HG03135 (cell line): ENCODE results near the gene MYH16.
"Not testable (repeated sequence)": the region's sequence is repeated elsewhere in the genome, so short reads cannot be mapped to it uniquely, and the experiment has no call there.

Source experiments
- ATAC-seq: cut with Tn5 transposase; IDR thresholded peaks from one replicate; pipeline ENCODE4 v1.9.1; 2021; ENCODE audit warnings: mild to moderate bottlenecking, moderate library complexity; ENCODE audit not compliant: unreplicated experiment

MYH16 gene

DNA sequence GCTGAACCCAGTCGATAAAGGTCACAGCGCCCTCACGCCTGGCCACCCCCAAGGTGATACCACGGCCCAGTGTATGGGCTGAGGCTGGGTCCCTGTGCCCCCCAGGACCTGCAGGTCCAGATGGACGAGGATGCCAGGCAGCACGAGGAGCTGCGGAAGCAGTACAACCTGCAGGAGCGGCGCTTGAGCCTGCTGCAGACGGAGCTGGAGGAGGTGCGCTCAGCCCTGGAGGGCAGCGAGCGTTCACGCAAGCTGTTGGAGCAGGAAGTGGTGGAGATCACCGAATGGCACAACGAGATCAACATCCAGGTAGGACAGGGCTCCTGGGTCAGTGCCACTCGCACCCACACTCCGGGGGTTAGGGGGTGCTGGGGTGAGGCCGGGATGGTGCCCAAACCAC lies 28.9 kb downstream of the MYH16 start:
- ATAC-seq = no peak

DNA sequence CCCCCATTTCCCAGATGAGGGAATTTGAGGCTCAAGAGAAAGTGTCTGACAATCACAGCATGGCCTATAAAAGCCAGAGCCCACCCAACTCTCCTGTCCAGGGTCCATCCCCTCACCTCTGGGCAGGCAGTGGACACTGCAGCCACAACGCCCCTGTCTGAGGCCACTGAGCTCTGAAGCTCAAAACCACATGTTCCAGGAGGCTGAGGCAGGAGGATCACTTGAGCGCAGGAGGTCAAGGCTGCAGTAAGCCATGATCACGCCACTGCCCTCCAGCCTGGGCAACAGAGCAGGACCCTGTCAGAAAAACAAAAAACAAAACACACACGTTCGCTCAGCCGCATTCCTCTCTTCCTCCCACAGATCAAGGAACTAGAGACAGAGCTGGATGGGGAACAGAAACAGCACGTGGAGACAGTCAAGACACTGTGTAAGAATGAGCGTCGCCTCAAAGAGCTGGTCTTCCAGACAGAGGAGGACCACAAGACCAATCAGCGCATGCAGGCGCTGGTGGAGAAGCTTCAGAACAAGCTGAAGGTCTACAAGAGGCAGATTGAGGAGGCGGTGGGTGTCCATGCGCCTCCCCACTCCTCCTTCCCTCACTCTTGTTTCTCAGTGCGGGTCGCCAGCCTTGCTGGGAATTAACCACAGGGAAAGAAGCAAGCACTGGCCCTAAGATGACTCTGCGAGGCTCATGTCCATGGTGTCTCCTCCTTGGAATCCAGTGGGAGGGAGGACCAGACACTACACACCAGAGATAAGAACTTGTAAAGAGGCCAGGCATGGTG lies 33.0 kb downstream of the MYH16 start:
- no peak for ATAC-seq

DNA sequence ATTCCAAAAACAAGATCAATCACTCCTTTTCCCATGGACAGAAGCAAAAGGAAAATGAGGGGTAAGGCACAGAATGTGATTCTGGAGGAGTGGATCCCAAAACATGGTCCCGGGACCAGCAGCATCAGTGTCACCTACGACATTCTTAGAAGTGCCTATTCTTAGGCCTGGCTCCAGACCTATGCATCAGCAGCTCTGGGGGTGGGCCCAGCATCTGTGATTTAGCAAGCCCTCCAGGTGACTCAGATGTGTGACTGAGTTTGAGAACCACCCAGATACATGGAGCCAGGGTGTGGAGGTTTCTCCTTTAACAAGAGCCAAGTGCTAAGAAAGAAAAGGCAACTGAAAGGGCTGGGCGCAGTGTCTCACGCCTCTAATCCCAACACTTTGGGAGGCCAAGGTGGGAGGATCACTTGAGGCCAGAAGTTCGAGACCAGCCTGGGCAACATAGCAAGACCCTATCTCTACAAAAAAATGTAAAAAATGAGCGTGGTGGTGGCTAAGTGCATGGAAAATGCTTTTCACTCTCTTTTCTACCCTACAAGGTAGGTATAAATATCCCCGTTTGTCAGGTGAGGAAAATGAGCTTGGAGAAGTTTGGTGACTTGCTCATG lies 35.9 kb downstream of the MYH16 start:
- ATAC-seq = no peak

DNA sequence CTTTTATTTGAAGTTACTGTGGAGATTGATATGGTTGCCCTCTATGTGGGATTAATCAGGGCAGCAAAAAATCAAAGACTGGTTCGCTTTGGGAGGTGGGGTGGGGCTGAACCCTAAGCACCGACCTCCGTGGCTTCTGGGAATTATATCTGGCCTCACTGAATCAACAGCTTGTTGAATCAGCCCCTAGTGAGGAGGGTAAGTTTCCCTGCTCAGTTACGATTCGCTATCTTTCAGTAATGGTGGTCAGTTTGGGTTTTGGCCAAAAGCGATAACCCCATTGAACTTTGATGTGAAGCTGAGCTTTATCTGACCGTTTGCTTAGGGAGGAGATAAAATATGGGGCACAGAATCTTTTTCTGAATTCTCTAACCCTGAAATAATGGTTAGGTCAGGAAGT lies 36.5 kb downstream of the MYH16 start:
- ATAC-seq = no peak

DNA sequence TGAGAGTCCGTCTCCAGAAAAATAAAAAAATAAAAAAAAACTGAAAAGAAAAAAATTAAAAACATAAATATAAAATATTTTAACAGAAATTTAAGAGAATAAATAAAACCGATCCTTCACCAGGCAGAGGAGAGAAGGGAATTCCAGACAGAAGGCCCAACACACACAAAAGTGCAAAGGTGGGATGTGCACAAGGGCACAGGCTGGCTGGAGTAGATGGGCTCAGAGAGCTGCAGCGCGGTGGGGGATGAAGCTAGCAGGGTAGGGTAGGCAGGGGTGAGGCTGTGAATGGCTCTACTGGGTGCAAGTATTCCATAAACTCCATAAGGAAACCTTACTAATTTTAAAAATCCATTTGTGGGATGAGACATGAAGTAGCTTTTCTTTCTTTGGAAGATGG lies 37.4 kb downstream of the MYH16 start:
- ATAC-seq = no peak

DNA sequence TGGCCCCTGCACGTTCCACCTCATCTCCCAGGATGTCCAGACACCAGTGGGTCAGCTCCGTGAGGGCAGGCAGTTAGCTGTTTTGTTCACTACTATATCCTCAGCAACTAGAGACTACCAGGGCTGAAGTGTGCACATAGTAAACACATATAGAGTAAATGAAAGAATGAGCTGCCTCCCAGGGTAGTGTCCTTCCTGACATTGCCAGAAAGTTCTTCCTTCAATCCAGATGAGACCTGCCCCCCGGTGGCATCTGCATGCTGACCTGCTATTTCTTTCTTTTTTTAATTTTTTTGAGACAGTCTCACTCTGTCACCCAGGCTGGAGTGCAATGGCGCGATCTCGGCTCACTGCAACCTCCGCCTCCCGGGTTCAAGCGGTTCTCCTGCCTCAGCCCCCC lies 39.1 kb downstream of the MYH16 start:
- no peak for ATAC-seq

DNA sequence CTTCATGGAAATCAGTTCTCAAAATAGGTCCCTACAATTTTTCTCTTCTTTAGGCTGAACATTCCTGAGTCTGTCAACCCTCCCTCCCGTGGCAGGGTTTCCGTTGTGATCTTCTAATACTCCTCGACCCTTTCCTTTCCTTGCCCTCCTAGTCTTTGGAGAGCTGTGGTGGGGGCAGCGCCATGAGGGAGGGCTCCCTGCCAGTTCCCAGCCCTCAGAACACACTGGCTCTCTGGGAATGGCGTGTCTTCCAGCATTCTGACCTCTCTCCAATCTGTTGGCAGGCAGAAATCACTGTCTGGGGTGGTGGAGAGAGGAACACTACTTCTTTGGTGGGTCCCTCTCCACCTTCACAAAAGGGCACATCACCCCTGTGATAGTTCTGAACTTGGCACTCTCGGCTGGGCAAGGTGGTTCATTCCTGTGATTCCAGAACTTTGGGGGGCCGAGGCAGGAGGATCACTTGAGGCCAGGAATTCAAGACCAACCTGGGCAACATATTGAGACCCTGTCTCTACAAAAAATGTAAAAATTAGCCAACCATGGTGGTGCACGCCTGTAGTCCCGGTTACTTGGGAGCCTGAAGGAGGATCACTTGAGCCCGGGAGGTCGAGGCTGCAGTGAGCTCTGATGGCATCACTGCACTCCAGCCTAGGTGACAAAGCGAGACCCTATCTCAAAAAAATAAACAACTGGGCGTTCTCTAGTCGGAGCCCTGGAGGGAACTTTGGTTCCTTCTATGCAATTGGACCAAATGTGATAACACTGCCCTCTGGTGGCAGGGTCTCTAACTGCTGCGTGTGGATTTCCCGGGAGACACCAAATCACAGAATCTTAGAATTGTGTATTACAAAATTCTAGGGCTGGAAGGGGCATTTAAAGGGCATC lies 39.9 kb downstream of the MYH16 start:
- ATAC-seq = no peak

DNA sequence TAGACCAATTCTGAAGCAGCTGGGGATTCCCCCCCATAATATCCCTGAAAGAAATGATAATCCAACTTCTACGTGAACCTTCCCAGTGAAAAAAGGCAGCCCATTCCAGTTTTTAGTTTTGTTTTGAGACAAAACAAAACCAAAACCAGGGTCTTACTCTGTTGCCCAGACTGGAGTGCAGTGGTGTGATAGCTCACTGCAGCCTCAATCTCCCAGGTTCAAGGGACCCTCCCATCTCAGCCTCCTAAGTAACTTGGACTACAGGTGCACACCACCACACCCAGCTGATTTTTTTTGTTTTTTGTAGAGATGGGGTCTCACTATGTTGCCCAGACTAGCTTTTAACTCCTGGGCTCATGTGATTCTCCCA lies 40.5 kb downstream of the MYH16 start:
- ATAC-seq = no peak

DNA sequence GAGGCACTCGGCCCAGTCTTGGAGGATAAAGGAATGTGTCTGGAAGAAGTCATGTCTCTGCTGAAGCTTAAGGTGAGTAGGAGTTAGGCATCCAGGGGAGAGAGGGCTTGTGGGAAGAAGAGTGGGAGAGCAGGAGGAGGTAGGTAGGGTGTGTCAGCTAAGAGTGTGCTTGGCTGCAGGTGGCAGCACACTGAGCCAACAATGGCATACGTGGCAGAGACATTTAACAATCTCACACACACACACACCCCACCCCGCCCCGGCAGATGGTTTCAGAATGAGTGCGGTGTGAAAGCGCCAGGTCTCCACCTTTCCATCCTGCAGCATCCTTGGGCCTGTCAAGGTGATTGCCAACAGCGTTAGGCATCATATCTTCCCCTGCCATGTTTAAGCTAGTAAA lies 41.9 kb downstream of the MYH16 start:
- ATAC-seq = no peak

DNA sequence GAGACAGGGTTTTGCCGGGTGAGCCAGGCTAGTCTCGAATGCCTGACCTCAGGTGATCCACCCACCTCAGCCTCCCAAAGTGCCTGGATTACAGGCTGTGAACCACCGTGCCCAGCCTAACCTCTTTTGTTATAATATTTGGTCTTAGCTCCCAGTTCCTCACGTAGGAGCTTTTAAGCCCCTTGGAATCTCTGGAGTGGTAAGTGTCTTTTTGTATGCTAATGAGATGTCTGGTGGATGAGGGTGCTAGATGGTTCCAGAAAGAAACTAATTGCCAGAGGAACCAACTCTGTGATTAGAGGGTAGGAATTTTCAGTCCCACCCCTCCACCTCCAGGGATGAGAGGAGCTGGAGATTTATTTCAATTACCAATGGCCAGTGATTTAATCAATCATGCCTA lies 47.7 kb downstream of the MYH16 start:
- no peak for ATAC-seq

DNA sequence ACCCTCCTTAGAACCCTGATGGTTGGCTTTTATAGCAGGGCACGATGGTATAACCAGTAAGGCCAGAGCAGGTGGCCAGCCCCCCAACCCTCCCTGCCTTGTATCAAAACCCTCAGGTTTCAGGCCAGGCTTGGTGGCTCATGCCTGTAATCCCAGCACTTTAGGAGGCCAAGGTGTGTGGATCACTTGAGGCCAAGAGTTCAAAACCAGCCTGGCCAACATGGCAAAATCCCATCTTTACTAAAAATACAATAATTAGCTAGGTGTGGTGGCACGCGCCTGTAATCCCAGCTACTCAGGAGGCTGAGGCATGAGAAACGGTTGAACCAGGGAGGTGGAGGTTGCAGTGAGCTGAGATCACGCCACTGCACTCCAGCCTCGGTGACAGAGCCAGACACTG lies 50.0 kb downstream of the MYH16 start:
- not testable (repeated sequence) for ATAC-seq

DNA sequence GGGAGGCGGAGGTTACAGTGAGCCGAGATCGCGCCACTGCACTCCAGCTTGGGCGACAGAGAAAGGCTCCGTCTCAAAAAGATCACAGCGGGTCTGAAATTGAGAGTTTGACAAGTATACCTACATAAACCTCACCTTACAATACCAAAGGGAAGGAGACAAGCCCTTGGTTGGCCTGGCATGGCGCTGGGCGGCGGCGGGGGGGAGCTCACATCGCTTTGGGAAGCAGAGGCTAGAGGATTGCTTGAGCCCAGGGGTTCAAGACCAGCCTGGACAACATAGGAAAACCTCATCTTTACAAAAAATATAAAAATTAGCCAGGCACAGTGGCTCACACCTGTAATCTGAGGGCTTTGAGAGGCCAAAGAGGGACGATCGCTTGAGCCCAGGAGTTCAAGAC lies 51.9 kb downstream of the MYH16 start:
- no peak for ATAC-seq

DNA sequence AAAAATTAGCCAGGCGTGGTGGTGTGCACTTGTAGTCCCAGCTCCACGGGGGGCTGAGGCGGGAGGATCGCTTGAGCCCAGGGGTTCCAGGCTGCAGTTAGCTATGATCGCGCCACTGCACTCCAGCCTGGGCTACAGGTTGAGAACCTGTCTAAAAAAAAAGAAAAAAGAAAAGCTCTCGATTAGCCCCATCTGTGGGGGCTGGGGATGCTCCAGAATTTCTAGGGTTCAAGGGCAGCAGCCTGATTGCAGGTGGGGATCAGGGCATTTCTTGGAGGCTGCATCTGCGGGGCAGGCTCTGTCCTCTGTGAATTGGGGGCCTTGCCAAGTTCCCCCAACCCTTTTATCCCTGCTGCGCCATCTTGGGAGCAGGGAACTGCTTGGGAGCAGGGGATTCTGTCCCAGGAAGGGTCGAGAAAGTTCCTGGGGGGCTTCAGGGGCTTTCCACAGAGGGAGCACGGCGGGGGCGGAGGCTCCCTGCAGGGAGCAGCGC lies 52.4 kb downstream of the MYH16 start:
- no peak for ATAC-seq

DNA sequence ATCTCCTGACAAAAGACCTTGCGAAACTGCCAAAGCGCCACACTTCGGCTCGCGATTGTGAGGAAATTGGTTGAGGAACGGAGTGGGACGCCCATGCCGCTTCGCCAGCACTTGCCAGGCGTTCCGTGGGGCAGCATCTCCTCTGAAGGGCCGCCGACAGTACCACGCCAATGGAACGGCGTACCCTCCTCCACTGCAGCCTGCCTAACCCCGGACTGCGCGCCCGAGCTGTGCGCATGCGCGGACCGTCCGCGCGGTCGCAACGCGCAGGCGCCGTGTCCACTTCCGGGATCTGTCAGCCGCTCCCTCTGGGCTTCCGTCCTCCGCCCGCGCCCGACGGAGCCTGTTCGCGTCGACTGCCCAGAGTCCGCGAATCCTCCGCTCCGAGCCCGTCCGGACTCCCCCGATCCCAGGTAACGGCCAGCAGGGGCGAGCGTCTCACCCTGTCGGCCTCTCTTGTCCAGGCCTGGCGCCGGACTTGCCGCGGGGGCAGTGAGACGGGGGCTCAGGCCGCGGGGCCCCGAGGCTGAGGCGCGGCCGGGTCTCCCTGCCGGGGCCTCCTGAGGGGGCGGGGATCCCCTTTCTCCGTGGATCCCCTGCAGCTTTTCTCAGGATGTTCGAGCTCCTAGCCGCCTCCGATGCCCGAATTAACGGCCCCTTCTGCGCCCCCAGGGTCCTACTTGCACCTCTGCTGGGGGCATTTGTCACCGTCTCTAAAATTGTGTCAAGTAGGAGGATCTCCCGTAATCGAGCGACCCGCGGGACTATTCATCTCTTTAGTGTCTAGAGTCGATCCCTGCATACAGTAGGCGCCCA lies 53.2 kb downstream of the MYH16 start, which contains the start of gene ARPC1A:
ARPC1A (plus strand) TSS at position 307 of the 816 bp plus-strand sequence. CDS start 7,456 bp downstream, outside the sequence.
- ATAC-seq = peak; percentile 89

DNA sequence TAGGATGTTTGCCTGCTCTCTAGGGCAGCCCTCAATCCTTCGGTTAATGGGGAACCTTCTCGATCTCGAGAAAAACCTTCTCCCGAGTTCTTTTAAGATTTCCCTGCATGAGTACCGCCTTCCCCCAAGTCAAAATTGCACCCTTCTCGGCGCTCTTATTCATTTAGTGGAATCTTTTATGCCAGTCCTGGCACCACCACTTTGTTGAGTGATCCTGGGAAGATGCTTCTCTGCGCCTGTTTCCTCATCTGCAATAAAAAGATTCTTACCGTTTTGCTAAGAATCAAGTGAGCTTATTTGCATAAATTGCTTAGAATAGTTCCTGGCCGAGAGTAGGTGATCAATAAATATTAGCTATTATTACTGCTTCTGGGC lies 53.8 kb downstream of the MYH16 start:
- ATAC-seq = no peak

DNA sequence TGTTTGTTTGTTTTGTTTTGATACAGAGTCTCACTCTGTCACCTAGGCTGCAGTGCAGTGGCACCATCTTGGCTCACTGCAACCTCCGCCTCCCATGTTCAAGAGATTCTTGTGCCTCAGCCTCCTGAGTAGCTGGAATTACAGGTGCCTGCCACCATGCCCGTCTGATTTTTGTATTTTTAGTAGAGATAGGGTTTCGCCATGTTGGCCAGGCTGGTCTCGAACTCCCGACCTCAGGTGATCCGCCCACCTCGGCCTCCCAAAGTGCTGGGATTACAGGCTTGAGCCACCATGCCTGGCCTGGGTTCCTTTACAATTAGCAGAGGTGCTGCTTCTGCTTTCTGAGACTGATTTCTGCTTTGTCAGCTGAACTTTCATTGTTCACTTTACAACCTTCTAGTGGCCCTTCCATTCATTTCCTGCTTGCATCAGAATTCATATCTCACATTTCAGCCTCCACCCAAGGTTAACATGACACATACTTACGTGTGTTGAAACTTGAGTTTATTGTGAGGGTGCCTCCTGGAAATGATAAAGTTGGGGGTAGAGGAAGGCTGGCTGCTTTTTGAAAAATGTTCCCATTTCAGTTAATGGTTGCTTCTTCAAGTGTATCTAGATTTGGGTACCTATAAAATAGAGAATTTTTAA lies 57.8 kb downstream of the MYH16 start:
- ATAC-seq = not testable (repeated sequence)

DNA sequence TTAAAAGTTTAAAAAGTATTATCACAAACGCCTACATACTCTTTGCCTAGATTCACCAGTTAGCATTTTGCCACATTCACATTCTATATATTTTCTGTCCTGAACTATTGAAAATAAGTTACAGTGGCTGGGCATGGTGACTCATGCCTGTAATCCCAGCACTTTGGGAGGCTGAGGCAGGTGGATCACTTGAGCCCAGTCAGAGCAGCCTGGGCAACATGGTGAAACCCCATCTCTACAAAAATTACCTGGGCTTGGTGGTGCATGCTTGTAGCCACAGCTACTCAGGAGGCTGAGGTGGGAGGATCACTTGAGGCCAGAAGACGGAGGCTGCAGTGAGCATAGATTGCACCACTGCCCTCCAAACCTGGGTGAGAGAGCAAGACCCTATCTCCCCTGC lies 58.4 kb downstream of the MYH16 start:
- no peak for ATAC-seq

DNA sequence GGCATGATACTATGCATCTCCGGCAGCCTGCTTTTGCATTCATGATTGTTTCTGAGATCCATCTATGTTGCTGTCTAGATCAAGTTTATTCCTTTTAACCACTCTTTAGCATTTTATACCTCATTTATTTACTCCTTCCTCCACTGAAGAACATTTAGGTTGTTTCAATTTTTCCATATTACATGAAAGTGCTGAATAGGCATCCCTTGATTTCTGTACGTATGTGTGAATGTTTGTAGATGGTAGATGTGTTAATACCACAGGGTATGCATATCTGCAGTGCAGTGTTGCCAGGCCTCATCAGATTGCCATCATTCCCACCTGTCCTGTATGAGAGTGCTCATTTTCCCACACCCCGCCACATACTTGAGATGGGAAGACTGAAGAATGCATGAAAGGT lies 67.0 kb downstream of the MYH16 start:
- no peak for ATAC-seq

DNA sequence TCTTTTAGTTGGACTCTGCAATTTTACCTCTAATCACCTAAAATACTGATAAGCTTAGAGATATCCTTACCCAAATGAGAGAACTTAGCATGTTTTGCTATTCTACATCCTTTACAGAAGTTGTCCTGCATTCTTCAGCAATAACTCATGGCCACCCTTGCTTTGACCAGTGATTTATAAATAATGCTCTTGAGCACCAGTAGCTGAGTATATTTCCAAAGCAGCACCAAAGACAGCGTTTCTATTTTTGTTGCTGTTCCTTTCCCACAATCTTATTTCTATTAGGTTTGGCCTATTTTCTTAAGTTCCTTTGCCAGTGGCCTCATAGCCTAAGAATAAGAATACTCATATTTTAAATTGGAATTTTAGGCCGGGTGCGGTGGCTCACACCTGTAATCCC lies 68.0 kb downstream of the MYH16 start:
- ATAC-seq = no peak

DNA sequence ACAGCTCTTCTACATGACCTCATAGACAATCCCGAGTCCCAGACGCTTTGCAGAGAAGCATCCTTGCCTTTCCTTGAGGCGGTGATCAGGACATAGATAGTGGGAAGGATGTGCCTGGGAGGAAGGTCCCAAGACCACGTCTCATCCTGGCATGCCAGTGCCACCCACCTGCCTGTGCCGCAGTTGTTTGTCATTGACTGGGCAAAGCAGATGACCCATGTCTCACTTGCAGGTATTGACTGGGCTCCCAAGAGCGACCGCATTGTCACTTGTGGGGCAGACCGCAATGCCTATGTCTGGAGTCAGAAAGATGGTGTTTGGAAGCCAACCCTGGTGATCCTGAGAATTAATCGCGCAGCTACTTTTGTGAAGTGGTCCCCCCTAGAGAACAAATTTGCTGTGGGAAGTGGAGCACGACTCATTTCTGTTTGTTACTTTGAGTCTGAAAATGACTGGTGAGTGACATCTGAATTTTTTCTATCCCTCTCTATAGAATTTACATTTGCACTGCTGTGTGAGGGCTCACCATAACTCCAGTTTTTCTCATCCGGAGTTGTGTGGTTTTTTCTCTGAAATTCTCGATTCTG lies 71.5 kb downstream of the MYH16 start:
- ATAC-seq = no peak
